Endodermal cell (in vitro differentiated cells): ENCODE data around the gene KRTAP10-7. TPM values are rescaled to one million over a fixed set of nuclear protein-coding genes. Genes with fewer than 3 reads are reported as not detected.

Source experiments
- DNase-seq: peaks from one replicate; pipeline ENCODE4 v3.0.0-alpha.2; 2017
- H3K27ac ChIP-seq: 2 replicates; pipeline ENCODE4 v1.5.1; 2013; ENCODE audit warnings: mild to moderate bottlenecking, low read depth, low read length, moderate library complexity
- H3K27me3 ChIP-seq: 2 replicates; pipeline ENCODE4 v1.6.1; 2013; ENCODE audit warnings: mild to moderate bottlenecking, low read length, moderate library complexity; ENCODE audit not compliant: insufficient read depth, control insufficient read depth, poor library complexity, severe bottlenecking
- H3K36me3 ChIP-seq: 2 replicates; pipeline ENCODE4 v1.7.0; 2013; ENCODE audit warnings: mild to moderate bottlenecking, low read length, moderate library complexity; ENCODE audit not compliant: control insufficient read depth, insufficient read depth
- H3K4me1 ChIP-seq: one replicate; pipeline ENCODE4 v1.7.0; 2013; ENCODE audit warnings: low read length; ENCODE audit not compliant: control insufficient read depth, insufficient read depth
- H3K4me3 ChIP-seq: 2 replicates; pipeline ENCODE4 v1.5.1; 2013; ENCODE audit warnings: mild to moderate bottlenecking, low read length, moderate library complexity
- H3K9ac ChIP-seq: 2 replicates; pipeline ENCODE4 v1.6.1; 2013; ENCODE audit warnings: mild to moderate bottlenecking, low read length, moderate library complexity; ENCODE audit not compliant: poor library complexity, severe bottlenecking; ENCODE audit errors: extremely low read depth
- H3K9me3 ChIP-seq: 2 replicates; pipeline ENCODE4 v1.6.1; 2013; ENCODE audit warnings: mild to moderate bottlenecking, low read length, moderate library complexity; ENCODE audit not compliant: control insufficient read depth
- H3K27ac Mint-ChIP-seq: 2 replicates; pipeline ENCODE4 v1.8.0; 2020; ENCODE audit warnings: mixed read lengths
- H3K27me3 Mint-ChIP-seq: 2 replicates; pipeline ENCODE4 v1.8.0; 2021; ENCODE audit warnings: mild to moderate bottlenecking, mixed read lengths; ENCODE audit not compliant: insufficient read depth
- H3K36me3 Mint-ChIP-seq: 2 replicates; pipeline ENCODE4 v1.8.0; 2020; ENCODE audit warnings: low read depth, mixed read lengths
- H3K4me1 Mint-ChIP-seq: 2 replicates; pipeline ENCODE4 v1.8.0; 2020; ENCODE audit warnings: mixed read lengths
- H3K4me3 Mint-ChIP-seq: 2 replicates; pipeline ENCODE4 v1.8.0; 2020; ENCODE audit warnings: mild to moderate bottlenecking, moderate library complexity, mixed read lengths
- H3K9me3 Mint-ChIP-seq: 2 replicates; pipeline ENCODE4 v1.8.0; 2020; ENCODE audit warnings: mild to moderate bottlenecking, mixed read lengths
- CTCF ChIP-seq: fragments of 200-600 bp; sonication (generic); conservative IDR thresholded peaks from 2 replicates; pipeline ENCODE4 v1.5.0; 2021; ENCODE audit warnings: antibody characterized with exemption, mild to moderate bottlenecking
- WGBS, 2 experiments: methylation state at CpG; one replicate each; pipeline versions ENCODE4 v1.1.5 to v1.1.7; 2013; ENCODE audit warnings: missing lambda C conversion rate in 2 of 2, mixed read lengths in 1 of 2; ENCODE audit not compliant: insufficient coverage in 1 of 2, insufficient read length in 1 of 2; 5-methylcytosine and 5-hydroxymethylcytosine counted together
- total RNA-seq, 2 donors: library from RNA; stranded (reverse); fragmentation: NEBNext Ultra II Directional in 1 of 2; extraction: Animal tissue kit (Norgen Biotek cat#: 25700) in 1 of 2; gene quantifications; 2 replicates in 1 of 2; 3 replicates in 1 of 2; pipeline ENCODE4 v1.2.1, GENCODE V29; 2021

The KRTAP10-7 gene
- total RNA-seq, 2 donors from 2014 or later: not detected

DNA sequence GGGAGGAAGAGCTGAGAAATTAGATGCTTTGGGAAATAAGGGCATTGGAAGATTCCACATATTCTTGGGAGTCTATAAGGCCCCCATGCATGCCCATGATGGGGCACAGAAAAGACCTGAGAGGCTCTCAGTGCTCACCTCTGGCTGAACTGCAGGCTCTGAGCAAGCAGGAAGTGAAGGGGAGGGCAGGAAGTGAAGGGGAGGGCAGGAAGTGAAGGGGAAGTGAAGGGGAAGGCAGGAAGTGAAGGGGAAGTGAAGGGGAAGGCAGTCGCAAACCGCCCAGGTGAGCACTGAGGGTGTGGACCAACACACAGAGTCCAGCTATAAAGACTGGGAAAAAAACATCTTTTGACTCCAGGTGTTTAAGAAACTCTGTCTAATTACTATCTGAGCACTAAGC, 30.0 kb downstream of the KRTAP10-7 start:
- H3K4me1 Mint-ChIP-seq: no peaks in the 10 kb centered on the region
- H3K36me3 Mint-ChIP-seq: peaks cover 3% of the 10 kb centered on the region
- Histone ChIP-seq H3K36me3 (no peaks in the 10 kb centered on the region), H3K4me1 (no peaks in the 10 kb centered on the region), H3K9ac (no peak overlapping the region), H3K4me3 (no peak overlapping the region), H3K9me3 (peaks cover 11% of the 10 kb centered on the region), H3K27ac (no peak overlapping the region), H3K27me3 (no peaks in the 10 kb centered on the region)
- no peak overlapping the region for H3K27ac Mint-ChIP-seq
- no peak for TF ChIP-seq CTCF
- H3K4me3 Mint-ChIP-seq: no peak overlapping the region
- peaks cover 18% of the 10 kb centered on the region for H3K9me3 Mint-ChIP-seq
- peaks cover 3% of the 10 kb centered on the region for H3K27me3 Mint-ChIP-seq
- WGBS, 2 experiments: 88 to 100% methylated on average over 2 of the region's 2 CpGs
- peak; percentile 9 for DNase-seq

GRCh38 chr21:44632067-44632466, 31.7 kb downstream of the KRTAP10-7 start:
- Mint-ChIP-seq H3K27me3 (peaks cover 2% of the 10 kb centered on the region), H3K9me3 (peaks cover 18% of the 10 kb centered on the region), H3K4me3 (no peak overlapping the region), H3K27ac (no peak overlapping the region), H3K36me3 (peaks cover 3% of the 10 kb centered on the region), H3K4me1 (no peaks in the 10 kb centered on the region)
- Histone ChIP-seq H3K27ac (no peak overlapping the region), H3K36me3 (no peaks in the 10 kb centered on the region), H3K9me3 (peaks cover 11% of the 10 kb centered on the region), H3K4me3 (no peak overlapping the region), H3K9ac (no peak overlapping the region), H3K27me3 (no peaks in the 10 kb centered on the region), H3K4me1 (no peaks in the 10 kb centered on the region)
- TF ChIP-seq CTCF: no peak
- no CpG with 5 or more reads among the region's 1 CpG for WGBS, 2 experiments
- DNase-seq: no peak

- H3K4me1 ChIP-seq: no peaks in the 10 kb centered on the region
- H3K27ac Mint-ChIP-seq: no peak overlapping the region
- H3K27me3 Mint-ChIP-seq: peaks cover 2% of the 10 kb centered on the region
- no peaks in the 10 kb centered on the region for H3K36me3 ChIP-seq
- H3K4me1 Mint-ChIP-seq: peaks cover 2% of the 10 kb centered on the region
- peaks cover 21% of the 10 kb centered on the region for H3K9me3 Mint-ChIP-seq
- no peak overlapping the region for H3K27ac ChIP-seq
- 88 to 94% methylated on average over 9 to 15 of the region's 15 CpGs for WGBS, 2 experiments
- H3K4me3 ChIP-seq: no peak overlapping the region
- peak; percentile 5 for DNase-seq
- no peak for TF ChIP-seq CTCF
- no peaks in the 10 kb centered on the region for H3K27me3 ChIP-seq
- peaks cover 3% of the 10 kb centered on the region for H3K36me3 Mint-ChIP-seq
- H3K4me3 Mint-ChIP-seq: no peak overlapping the region
- no peak overlapping the region for H3K9ac ChIP-seq
- peaks cover 11% of the 10 kb centered on the region for H3K9me3 ChIP-seq
Observed at GRCh38 chr21:44636209-44637017, 36.0 kb downstream of the KRTAP10-7 start.
